KMS-11 (cell line): Measurements from ENCODE around the gene B4GALT2.

ENCODE experiments used
- H2AFZ ChIP-seq: fragments of 200-600 bp; sonication (generic); 2 replicates; pipeline ENCODE4 v1.6.1; 2016; ENCODE audit warnings: antibody characterized with exemption, mixed run types, low read depth
- H3K27ac ChIP-seq: fragments of 200-600 bp; sonication (generic); 2 replicates; pipeline ENCODE4 v1.6.1; 2016; ENCODE audit warnings: mild to moderate bottlenecking, mixed run types
- H3K27me3 ChIP-seq: fragments of 200-600 bp; sonication (generic); 2 replicates; pipeline ENCODE4 v1.6.1; 2017; ENCODE audit warnings: mild to moderate bottlenecking, low read depth, mixed run types, moderate library complexity; ENCODE audit not compliant: insufficient read depth
- H3K36me3 ChIP-seq: fragments of 200-600 bp; sonication (generic); 2 replicates; pipeline ENCODE4 v1.6.1; 2017; ENCODE audit warnings: mild to moderate bottlenecking, mixed run types; ENCODE audit not compliant: insufficient read depth
- H3K4me1 ChIP-seq: fragments of 200-600 bp; sonication (generic); 2 replicates; pipeline ENCODE4 v1.6.1; 2016; ENCODE audit warnings: mild to moderate bottlenecking, low read depth, mixed run types; ENCODE audit not compliant: poor library complexity, severe bottlenecking
- H3K4me2 ChIP-seq: fragments of 200-600 bp; sonication (generic); 2 replicates; pipeline ENCODE4 v1.7.0; 2016; ENCODE audit warnings: mild to moderate bottlenecking, mixed run types
- H3K4me3 ChIP-seq: fragments of 200-600 bp; sonication (generic); IDR thresholded peaks from 2 replicates; pipeline ENCODE4 v1.6.1; 2017; ENCODE audit warnings: low read depth, low read length, mixed read lengths; ENCODE audit not compliant: insufficient read depth
- H3K79me2 ChIP-seq: fragments of 200-600 bp; sonication (generic); 2 replicates; pipeline ENCODE4 v1.6.1; 2016; ENCODE audit warnings: low read depth, mixed run types; ENCODE audit not compliant: insufficient read depth
- H3K9ac ChIP-seq: fragments of 200-600 bp; sonication (generic); 2 replicates; pipeline ENCODE4 v1.6.1; 2016; ENCODE audit warnings: mild to moderate bottlenecking, mixed run types
- H4K20me1 ChIP-seq: fragments of 200-600 bp; sonication (generic); 2 replicates; pipeline ENCODE4 v1.6.1; 2016; ENCODE audit warnings: mild to moderate bottlenecking, mixed run types; ENCODE audit not compliant: insufficient read depth
- TF ChIP-seq, protein P1 (sequence below): fragments of 200-600 bp; sonication (generic); conservative IDR thresholded peaks from 2 replicates; pipeline ENCODE4 v1.6.1; 2017; ENCODE audit warnings: low read depth, mild to moderate bottlenecking, antibody characterized with exemption, low read length, moderate library complexity, mixed read lengths

B4GALT2 gene

DNA sequence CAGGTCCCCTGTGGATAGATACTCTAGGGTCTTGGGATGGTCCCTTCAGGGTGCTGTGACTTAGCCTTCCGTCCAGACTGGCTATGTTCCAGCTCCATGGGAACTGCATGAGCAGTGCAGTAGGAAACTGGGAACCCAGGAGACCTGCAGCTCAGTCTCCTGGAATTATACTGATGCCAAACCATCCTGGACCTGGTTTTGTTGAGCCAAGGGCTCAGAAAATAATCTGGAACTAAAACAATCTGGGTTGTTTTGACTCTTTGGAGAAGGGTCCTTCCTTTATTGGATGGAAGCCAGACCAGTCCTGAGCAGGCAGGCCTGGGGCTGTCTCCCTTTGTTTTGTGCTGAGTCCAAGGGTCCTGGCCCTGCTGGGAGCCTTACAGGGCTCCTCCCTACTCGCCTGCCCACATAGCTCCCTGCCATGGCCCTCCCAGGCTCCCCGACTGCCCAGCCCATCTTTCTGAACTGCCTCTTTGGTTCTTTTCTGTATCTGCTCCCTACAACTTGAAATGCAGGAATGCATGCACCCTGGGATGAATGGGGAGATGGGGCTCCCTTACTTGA is 31.1 kb upstream of the B4GALT2 start:
- Histone ChIP-seq H3K36me3 (no peaks in the 10 kb centered on the region), H3K27me3 (no peaks in the 10 kb centered on the region), H3K27ac (no peak overlapping the region), H3K9ac (peak overlapping the region; percentile 99; the same call in 1 of the 2 replicates), H3K4me1 (peaks cover 22% of the 10 kb centered on the region), H3K79me2 (peaks cover 12% of the 10 kb centered on the region), H3K4me3 (no peak overlapping the region), H4K20me1 (no peaks in the 10 kb centered on the region), H3K4me2 (peak overlapping the region; percentile 98), H2AFZ (no peak overlapping the region)
- TF ChIP-seq, protein P1, sequence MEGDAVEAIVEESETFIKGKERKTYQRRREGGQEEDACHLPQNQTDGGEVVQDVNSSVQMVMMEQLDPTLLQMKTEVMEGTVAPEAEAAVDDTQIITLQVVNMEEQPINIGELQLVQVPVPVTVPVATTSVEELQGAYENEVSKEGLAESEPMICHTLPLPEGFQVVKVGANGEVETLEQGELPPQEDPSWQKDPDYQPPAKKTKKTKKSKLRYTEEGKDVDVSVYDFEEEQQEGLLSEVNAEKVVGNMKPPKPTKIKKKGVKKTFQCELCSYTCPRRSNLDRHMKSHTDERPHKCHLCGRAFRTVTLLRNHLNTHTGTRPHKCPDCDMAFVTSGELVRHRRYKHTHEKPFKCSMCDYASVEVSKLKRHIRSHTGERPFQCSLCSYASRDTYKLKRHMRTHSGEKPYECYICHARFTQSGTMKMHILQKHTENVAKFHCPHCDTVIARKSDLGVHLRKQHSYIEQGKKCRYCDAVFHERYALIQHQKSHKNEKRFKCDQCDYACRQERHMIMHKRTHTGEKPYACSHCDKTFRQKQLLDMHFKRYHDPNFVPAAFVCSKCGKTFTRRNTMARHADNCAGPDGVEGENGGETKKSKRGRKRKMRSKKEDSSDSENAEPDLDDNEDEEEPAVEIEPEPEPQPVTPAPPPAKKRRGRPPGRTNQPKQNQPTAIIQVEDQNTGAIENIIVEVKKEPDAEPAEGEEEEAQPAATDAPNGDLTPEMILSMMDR, result no peak

DNA sequence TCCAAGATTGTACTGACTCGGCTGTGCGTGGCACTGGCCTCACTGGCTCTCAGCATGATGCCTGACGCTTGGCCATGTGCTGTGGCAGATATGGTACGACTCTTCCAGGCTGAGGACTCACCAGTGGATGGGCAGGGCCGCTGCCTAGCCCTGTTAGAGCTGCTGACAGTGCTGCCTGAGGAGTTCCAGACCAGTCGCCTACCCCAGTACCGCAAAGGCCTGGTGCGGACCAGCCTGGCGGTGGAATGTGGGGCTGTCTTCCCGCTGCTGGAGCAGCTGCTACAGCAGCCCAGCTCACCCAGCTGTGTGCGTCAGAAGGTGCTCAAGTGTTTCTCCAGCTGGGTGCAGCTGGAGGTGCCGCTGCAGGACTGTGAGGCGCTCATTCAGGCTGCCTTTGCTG is 29.3 kb upstream of the B4GALT2 start:
- H3K27me3 ChIP-seq, result no peaks in the 10 kb centered on the region
- H4K20me1 ChIP-seq, result no peaks in the 10 kb centered on the region
- TF ChIP-seq, protein P1, result no peak
- no peak overlapping the region for H3K27ac ChIP-seq
- H3K9ac ChIP-seq, result no peak overlapping the region
- peaks cover 12% of the 10 kb centered on the region for H3K79me2 ChIP-seq
- H3K4me3 ChIP-seq, result no peak overlapping the region
- no peak overlapping the region for H2AFZ ChIP-seq
- H3K4me1 ChIP-seq, result peaks cover 20% of the 10 kb centered on the region
- H3K4me2 ChIP-seq, result no peak overlapping the region
- H3K36me3 ChIP-seq, result no peaks in the 10 kb centered on the region

DNA sequence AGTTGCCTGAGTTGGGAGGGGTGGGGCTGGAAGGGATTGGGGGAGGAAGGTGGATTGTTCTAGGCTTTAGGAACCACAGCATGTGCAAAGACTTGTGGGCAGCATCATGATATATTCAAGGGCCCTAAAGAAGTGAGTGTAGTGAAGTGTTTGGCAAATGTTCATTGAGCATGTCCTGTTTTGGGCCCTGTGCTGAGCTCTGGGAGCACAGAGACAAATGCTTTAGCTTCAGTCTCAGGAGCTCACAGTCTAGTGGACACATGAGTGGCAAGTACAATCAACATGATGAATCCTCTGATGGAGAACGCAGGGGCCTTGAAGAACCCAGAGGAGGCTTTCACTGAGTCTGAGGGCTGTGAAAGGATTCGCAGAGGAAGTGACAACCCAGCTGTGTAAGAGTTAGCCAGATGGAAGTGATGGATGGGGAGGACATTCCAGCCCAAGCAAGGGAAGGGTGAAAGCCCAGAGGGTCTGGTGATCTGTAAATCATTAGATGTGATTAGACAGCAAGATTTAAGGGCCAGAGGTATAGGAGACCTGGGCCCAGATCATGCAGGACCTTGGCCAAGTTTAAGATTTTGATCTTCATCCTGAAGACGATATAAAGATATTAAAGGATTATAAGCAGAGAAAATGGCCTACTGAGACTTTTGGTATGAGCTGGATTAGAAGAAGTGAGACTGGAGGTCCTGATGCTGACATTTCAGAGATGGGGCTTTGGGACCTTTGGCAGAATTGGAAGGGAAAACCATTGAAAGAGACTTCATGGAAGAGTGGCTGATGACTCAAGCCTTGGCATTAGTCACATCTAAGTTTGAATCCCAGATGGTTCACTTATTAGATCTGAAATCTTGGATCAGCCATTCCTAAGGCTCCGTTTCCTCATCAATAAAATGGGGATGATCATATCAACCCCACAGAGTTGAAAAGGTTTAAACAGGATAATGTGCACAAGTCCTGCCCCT is 27.7 kb upstream of the B4GALT2 start:
- no peak overlapping the region for H3K27ac ChIP-seq
- peaks cover 12% of the 10 kb centered on the region for H3K79me2 ChIP-seq
- no peak overlapping the region for H3K9ac ChIP-seq
- H2AFZ ChIP-seq, result no peak overlapping the region
- TF ChIP-seq, protein P1, result no peak
- H4K20me1 ChIP-seq, result no peaks in the 10 kb centered on the region
- no peak overlapping the region for H3K4me3 ChIP-seq
- H3K27me3 ChIP-seq, result no peaks in the 10 kb centered on the region
- peaks cover 10% of the 10 kb centered on the region for H3K4me1 ChIP-seq
- H3K36me3 ChIP-seq, result no peaks in the 10 kb centered on the region
- no peak overlapping the region for H3K4me2 ChIP-seq

DNA sequence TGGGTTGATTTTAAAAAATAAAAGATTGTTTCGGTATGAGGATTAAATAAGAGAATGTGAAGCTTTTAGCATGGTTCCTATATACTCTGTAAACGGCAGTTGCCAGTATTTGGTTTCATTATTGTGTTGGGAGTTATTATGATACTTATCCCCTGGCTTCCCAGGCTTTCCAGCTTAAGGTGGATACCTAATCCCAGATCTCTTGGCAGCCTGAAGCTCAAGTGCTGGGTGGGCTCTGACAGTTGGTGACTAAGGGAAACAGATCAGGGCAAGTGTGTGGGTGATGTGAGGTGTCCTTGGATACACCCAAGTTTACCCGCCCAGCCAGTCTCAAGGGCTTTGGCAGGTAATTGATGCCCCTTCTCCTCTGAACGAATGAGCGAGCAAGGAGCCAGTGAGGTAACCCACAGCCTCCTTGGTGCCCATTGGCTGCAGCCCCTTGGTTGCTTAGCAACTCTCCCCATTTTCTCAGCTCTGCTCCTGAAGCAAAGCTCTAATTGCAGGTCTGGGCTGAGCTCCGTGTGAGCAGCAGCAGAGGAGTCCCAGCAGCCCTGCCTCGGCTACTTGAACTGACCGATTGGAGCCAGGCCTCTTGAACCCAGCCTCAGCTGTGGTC is 26.2 kb upstream of the B4GALT2 start:
- Histone ChIP-seq H3K36me3 (no peaks in the 10 kb centered on the region), H3K4me2 (no peak overlapping the region), H3K27ac (no peak overlapping the region), H2AFZ (no peak overlapping the region), H3K27me3 (no peaks in the 10 kb centered on the region), H4K20me1 (no peaks in the 10 kb centered on the region), H3K4me3 (no peak overlapping the region), H3K4me1 (peaks cover 5% of the 10 kb centered on the region), H3K79me2 (peaks cover 5% of the 10 kb centered on the region), H3K9ac (no peak overlapping the region)
- TF ChIP-seq, protein P1, result no peak
